A673 (cell line): ENCODE measurements around the gene KCNH3.

Source experiments
- EZH2 ChIP-seq: fragments of 200-600 bp; sonication (generic); IDR thresholded peaks from 2 replicates; pipeline ENCODE4 v1.6.1; 2017; ENCODE audit warnings: borderline replicate concordance, low read depth, mild to moderate bottlenecking, mixed read lengths, antibody characterized with exemption, low read length; ENCODE audit not compliant: poor library complexity, severe bottlenecking
- TF ChIP-seq, protein P1 (sequence below): fragments of 300-800, 200-600 bp; sonication (generic); conservative IDR thresholded peaks from 2 replicates; pipeline ENCODE4 v1.5.1; 2017; ENCODE audit warnings: low read depth, mild to moderate bottlenecking, antibody characterized with exemption, low read length, moderate library complexity, mixed read lengths

GRCh38 chr12:49564686-49565405 lies 26.0 kb downstream of the KCNH3 start:
- TF ChIP-seq, protein P1, sequence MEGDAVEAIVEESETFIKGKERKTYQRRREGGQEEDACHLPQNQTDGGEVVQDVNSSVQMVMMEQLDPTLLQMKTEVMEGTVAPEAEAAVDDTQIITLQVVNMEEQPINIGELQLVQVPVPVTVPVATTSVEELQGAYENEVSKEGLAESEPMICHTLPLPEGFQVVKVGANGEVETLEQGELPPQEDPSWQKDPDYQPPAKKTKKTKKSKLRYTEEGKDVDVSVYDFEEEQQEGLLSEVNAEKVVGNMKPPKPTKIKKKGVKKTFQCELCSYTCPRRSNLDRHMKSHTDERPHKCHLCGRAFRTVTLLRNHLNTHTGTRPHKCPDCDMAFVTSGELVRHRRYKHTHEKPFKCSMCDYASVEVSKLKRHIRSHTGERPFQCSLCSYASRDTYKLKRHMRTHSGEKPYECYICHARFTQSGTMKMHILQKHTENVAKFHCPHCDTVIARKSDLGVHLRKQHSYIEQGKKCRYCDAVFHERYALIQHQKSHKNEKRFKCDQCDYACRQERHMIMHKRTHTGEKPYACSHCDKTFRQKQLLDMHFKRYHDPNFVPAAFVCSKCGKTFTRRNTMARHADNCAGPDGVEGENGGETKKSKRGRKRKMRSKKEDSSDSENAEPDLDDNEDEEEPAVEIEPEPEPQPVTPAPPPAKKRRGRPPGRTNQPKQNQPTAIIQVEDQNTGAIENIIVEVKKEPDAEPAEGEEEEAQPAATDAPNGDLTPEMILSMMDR, result no peak
- no peak for TF ChIP-seq EZH2
